CD4-positive, alpha-beta T cell (primary cell): ENCODE data around the gene NPFFR2. TPM values are rescaled to one million over a fixed set of nuclear protein-coding genes. Genes with fewer than 3 reads are reported as not detected.
"Not testable (repeated sequence)": the region's sequence is repeated elsewhere in the genome, so short reads cannot be mapped to it uniquely, and the experiment has no call there.

Source experiments
- ATAC-seq: fragments of 200-7000 bp; cut with Tn5 transposase; one replicate; pipeline ENCODE4 v1.10.0; 2022; ENCODE audit warnings: mild to moderate bottlenecking; ENCODE audit not compliant: poor library complexity
- CTCF ChIA-PET: fragments of 350-600 bp; sonication (Branson Sonifier 250); formaldehyde crosslinking; loops from one replicate; lab custom pipeline; 2021; ENCODE audit warnings: antibody characterized with exemption, inconsistent platforms; lab: Charles Lee
- POLR2A ChIA-PET: fragments of 350-600 bp; sonication (Branson Sonifier 250); formaldehyde crosslinking; loops from one replicate; lab custom pipeline; 2021; ENCODE audit warnings: antibody characterized with exemption, inconsistent platforms; lab: Charles Lee
- DNase-seq, 14 experiments: peaks; one replicate each; pipeline ENCODE4 v3.0.0-alpha.2; 2013 to 2020; ENCODE audit warnings: mixed read lengths in 2 of 14
- H3K27ac ChIP-seq, 2 donors: one replicate each; pipeline versions ENCODE4 v1.5.1 to v1.7.0; 2013; ENCODE audit warnings: low read length in 2 of 2, low read depth in 1 of 2, mild to moderate bottlenecking in 1 of 2
- H3K27me3 ChIP-seq, 2 experiments: 1 replicate in 1 of 2; 2 replicates in 1 of 2; pipeline versions ENCODE4 v1.6.1 to v1.7.0; 2013; ENCODE audit warnings: low read length in 2 of 2, control low read depth in 1 of 2, mild to moderate bottlenecking in 1 of 2, moderate library complexity in 1 of 2; ENCODE audit not compliant: insufficient read depth in 2 of 2, control insufficient read depth in 1 of 2
- H3K36me3 ChIP-seq: one replicate; pipeline ENCODE4 v1.6.1; 2013; ENCODE audit warnings: low read length, control low read depth; ENCODE audit not compliant: insufficient read depth
- H3K4me1 ChIP-seq: one replicate; pipeline ENCODE4 v1.6.1; 2013; ENCODE audit warnings: low read length, control low read depth; ENCODE audit not compliant: insufficient read depth
- H3K4me3 ChIP-seq: one replicate; pipeline ENCODE4 v1.5.1; 2013; ENCODE audit warnings: mild to moderate bottlenecking, low read length, moderate library complexity
- H3K9me3 ChIP-seq, 2 experiments: 1 replicate in 1 of 2; 2 replicates in 1 of 2; pipeline versions ENCODE4 v1.6.1 to v1.7.0; 2013; ENCODE audit warnings: low read length in 2 of 2, mild to moderate bottlenecking in 2 of 2, control low read depth in 1 of 2, moderate library complexity in 1 of 2; ENCODE audit not compliant: control insufficient read depth in 1 of 2, insufficient read depth in 1 of 2
- H3K27ac Mint-ChIP-seq: one replicate; pipeline ENCODE4 v1.8.0; 2020; ENCODE audit warnings: mixed read lengths
- H3K27me3 Mint-ChIP-seq: one replicate; pipeline ENCODE4 v1.8.0; 2021; ENCODE audit warnings: mixed read lengths
- H3K36me3 Mint-ChIP-seq: one replicate; pipeline ENCODE4 v1.8.0; 2021; ENCODE audit warnings: low read depth, mixed read lengths
- H3K4me1 Mint-ChIP-seq: one replicate; pipeline ENCODE4 v1.8.0; 2021; ENCODE audit warnings: low read depth, mixed read lengths
- H3K4me3 Mint-ChIP-seq: one replicate; pipeline ENCODE4 v1.8.0; 2020; ENCODE audit warnings: mild to moderate bottlenecking, mixed read lengths
- H3K9me3 Mint-ChIP-seq: one replicate; pipeline ENCODE4 v1.8.0; 2020; ENCODE audit warnings: mixed read lengths
- intact Hi-C, 2 experiments: fragments of 100-400 bp; cut with DNase I in 1 of 2; cut with micrococcal nuclease in 1 of 2; formaldehyde crosslinking; loops; one replicate each; pipeline versions ENCODE4 v1.15.1 to v1.9.0; 2023 to 2025; cut with DNase I, micrococcal nuclease
- total RNA-seq, 174 experiments: library from RNA in 2 of 174; stranded (reverse) in 2 of 174; gene quantifications; one replicate each; pipeline ENCODE4 v1.2.3 and lab custom pipeline; 2021 to 2026
- TF ChIP-seq, protein P1 (sequence below): fragments of 200-600 bp; IDR thresholded peaks from one replicate; pipeline ENCODE4 v1.8.0; 2022; ENCODE audit warnings: antibody characterized with exemption, mild to moderate bottlenecking

NPFFR2 gene
- total RNA-seq, 2 experiments from 2014 or later, result not detected

DNA sequence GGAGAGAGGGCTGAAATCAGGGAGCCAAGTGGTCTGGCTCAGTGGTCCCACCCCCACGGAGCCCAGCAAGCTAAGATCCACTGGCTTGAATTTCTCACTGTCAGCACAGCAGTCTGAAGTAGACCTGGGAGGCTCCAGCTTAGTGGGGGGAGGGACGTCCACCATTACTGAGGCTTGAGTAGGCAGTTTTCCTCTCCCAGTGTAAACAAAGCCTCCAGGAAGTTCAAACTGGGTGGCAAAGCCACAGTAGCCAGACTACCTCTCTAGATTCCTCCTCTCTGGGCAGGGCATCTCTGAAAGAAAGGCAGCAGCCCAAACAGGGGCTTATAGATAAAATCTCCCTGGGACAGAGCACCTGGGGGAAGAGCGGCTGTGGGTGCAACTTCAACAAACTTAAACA, 88.1 kb downstream of the NPFFR2 start:
- TF ChIP-seq, protein P1, sequence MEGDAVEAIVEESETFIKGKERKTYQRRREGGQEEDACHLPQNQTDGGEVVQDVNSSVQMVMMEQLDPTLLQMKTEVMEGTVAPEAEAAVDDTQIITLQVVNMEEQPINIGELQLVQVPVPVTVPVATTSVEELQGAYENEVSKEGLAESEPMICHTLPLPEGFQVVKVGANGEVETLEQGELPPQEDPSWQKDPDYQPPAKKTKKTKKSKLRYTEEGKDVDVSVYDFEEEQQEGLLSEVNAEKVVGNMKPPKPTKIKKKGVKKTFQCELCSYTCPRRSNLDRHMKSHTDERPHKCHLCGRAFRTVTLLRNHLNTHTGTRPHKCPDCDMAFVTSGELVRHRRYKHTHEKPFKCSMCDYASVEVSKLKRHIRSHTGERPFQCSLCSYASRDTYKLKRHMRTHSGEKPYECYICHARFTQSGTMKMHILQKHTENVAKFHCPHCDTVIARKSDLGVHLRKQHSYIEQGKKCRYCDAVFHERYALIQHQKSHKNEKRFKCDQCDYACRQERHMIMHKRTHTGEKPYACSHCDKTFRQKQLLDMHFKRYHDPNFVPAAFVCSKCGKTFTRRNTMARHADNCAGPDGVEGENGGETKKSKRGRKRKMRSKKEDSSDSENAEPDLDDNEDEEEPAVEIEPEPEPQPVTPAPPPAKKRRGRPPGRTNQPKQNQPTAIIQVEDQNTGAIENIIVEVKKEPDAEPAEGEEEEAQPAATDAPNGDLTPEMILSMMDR, result no peak
- Histone ChIP-seq H3K9me3 (no peaks in the 10 kb centered on the region), H3K27me3 (no peaks in the 10 kb centered on the region), H3K36me3 (no peaks in the 10 kb centered on the region), H3K27ac (no peak overlapping the region), H3K4me3 (no peak overlapping the region), H3K4me1 (no peaks in the 10 kb centered on the region)
- no peaks in the 10 kb centered on the region for H3K4me1 Mint-ChIP-seq
- intact Hi-C loops, result no loop called here
- POLR2A ChIA-PET, result no interaction called here
- CTCF ChIA-PET, result no interaction called here
- H3K27ac Mint-ChIP-seq, result no peak overlapping the region
- no peak overlapping the region for H3K4me3 Mint-ChIP-seq
- DNase-seq, result no peak
- H3K27me3 Mint-ChIP-seq, result no peaks in the 10 kb centered on the region
- no peak for ATAC-seq
- no peaks in the 10 kb centered on the region for H3K36me3 Mint-ChIP-seq
- H3K9me3 Mint-ChIP-seq, result no peaks in the 10 kb centered on the region

GRCh38 chr4:72128741-72129140, 96.9 kb downstream of the NPFFR2 start:
- ATAC-seq (no peak), DNase-seq (no peak)
- no peak overlapping the region for H3K4me3 ChIP-seq
- CTCF ChIA-PET, result no interaction called here
- TF ChIP-seq, protein P1, result no peak
- Mint-ChIP-seq H3K4me3 (no peak overlapping the region), H3K4me1 (no peaks in the 10 kb centered on the region), H3K9me3 (peaks cover 2% of the 10 kb centered on the region), H3K27ac (no peak overlapping the region), H3K36me3 (no peaks in the 10 kb centered on the region), H3K27me3 (no peaks in the 10 kb centered on the region)
- intact Hi-C loops, result no loop called here
- no peaks in the 10 kb centered on the region for H3K4me1 ChIP-seq
- no peaks in the 10 kb centered on the region for H3K9me3 ChIP-seq
- H3K36me3 ChIP-seq, result no peaks in the 10 kb centered on the region
- H3K27me3 ChIP-seq, result no peaks in the 10 kb centered on the region
- POLR2A ChIA-PET, result no interaction called here
- no peak overlapping the region for H3K27ac ChIP-seq

DNA sequence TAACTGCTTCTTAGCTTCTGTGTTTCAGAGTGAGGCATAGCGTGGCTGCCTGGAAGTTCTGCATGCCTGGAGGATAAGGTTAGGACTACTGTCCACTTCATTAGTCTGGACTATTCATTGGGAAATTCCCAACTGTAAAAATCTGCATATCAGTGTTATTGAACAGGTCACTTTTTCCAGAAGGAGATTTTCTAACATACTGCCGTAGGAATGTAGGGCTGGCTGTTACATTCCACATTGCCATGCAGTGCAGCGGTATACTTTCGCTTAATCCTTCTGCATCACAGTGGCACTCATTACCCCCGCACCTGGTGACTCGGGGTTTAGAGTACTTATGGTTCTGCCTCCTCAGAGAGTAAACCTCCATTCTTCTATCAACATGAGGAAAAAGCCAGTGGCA, 104.6 kb downstream of the NPFFR2 start:
- Mint-ChIP-seq H3K27ac (no peak overlapping the region), H3K36me3 (no peaks in the 10 kb centered on the region), H3K27me3 (no peaks in the 10 kb centered on the region), H3K4me1 (no peaks in the 10 kb centered on the region), H3K9me3 (peaks cover 9% of the 10 kb centered on the region), H3K4me3 (no peak overlapping the region)
- POLR2A ChIA-PET, result no interaction called here
- intact Hi-C loops, result no loop called here
- no peaks in the 10 kb centered on the region for H3K4me1 ChIP-seq
- no peaks in the 10 kb centered on the region for H3K9me3 ChIP-seq
- no peaks in the 10 kb centered on the region for H3K36me3 ChIP-seq
- DNase-seq (no peak), ATAC-seq (no peak)
- CTCF ChIA-PET, result no interaction called here
- H3K4me3 ChIP-seq, result no peak overlapping the region
- H3K27ac ChIP-seq, result no peak overlapping the region
- no peaks in the 10 kb centered on the region for H3K27me3 ChIP-seq
- TF ChIP-seq, protein P1, result no peak

GRCh38 chr4:72139997-72140396, 108.2 kb downstream of the NPFFR2 start:
- H3K9me3 ChIP-seq, H3K27ac Mint-ChIP-seq, H3K36me3 Mint-ChIP-seq, H3K27ac ChIP-seq, POLR2A ChIA-PET, CTCF ChIA-PET, H3K4me1 ChIP-seq, H3K4me1 Mint-ChIP-seq, H3K27me3 Mint-ChIP-seq, DNase-seq, H3K9me3 Mint-ChIP-seq, H3K4me3 Mint-ChIP-seq, H3K36me3 ChIP-seq, H3K27me3 ChIP-seq, ATAC-seq, H3K4me3 ChIP-seq, intact Hi-C loops: not testable (repeated sequence)
